Activated T-helper 17 cell treated with anti-CD3 and anti-CD28 coated beads, Interleukin-2, amount 50 U/mL, for 72 hours (primary cell): ENCODE data around the gene PPP2R2D. TPM values are rescaled to one million over a fixed set of nuclear protein-coding genes. Genes with fewer than 3 reads are reported as not detected.

Experiments used
- ATAC-seq: fragments of 150-1000 bp; cut with Tn5 transposase; replicated peaks from 2 replicates; pipeline ENCODE4 v1.10.0; 2021; ENCODE audit warnings: mild to moderate bottlenecking, moderate library complexity
- H3K27ac Mint-ChIP-seq: one replicate; pipeline ENCODE4 v1.8.0; 2022; ENCODE audit warnings: mixed read lengths
- H3K27me3 Mint-ChIP-seq: one replicate; pipeline ENCODE4 v1.8.0; 2022; ENCODE audit warnings: mixed read lengths
- H3K36me3 Mint-ChIP-seq: one replicate; pipeline ENCODE4 v1.8.0; 2022; ENCODE audit warnings: low read depth, mild to moderate bottlenecking, mixed read lengths
- H3K4me1 Mint-ChIP-seq: one replicate; pipeline ENCODE4 v1.8.0; 2022; ENCODE audit warnings: mixed read lengths
- H3K4me3 Mint-ChIP-seq: one replicate; pipeline ENCODE4 v1.8.0; 2022; ENCODE audit warnings: mild to moderate bottlenecking, mixed read lengths
- H3K9me3 Mint-ChIP-seq: one replicate; pipeline ENCODE4 v1.8.0; 2022; ENCODE audit warnings: mixed read lengths
- total RNA-seq, 2 donors: library from RNA; stranded (reverse); gene quantifications; one replicate each; pipeline ENCODE4 v1.2.3, GENCODE V29; 2022

PPP2R2D gene
- total RNA-seq, 2 donors from 2014 or later: 31.6 to 46.4 TPM

DNA sequence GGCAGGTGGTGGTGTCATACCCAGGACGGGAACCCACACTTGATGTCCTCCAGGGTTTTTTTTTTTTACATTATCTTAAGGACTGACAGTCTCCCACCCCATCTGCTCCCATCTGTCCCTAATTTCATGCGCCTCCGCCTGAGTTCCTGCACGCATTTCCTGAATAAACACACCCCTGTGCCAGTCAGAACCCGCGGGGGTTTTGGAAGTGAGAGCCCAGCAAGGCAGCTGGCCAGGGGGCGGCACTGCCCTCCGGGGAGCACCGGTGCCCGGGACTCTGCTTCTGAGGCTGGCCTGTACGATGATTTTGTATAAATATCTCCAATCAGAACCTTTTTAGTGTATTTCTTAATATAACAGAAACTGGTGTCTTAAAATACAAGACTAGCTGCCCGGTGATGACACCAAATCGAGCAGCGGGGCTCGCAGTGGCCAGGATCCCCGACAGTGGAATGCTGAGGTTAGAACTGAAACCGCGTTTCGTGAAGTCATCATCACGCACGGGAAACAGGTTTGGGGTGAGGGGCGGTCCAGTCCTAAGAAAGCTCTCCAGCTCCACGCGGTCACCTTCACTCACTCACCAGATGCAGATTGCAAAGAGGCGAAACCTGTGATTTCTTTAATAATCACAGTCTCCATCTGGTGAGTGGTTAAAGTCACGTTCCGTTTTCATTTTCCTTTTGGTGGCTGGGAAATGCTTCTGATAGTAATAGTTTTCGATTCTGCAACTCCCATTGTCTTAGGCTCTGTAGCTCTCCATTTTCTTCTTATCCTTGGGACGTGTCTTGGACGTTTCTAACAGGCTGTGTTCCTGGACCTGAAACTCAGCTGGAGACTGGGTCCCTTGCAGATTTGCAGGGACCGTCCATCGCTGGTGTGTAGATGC, 61.2 kb downstream of the PPP2R2D start:
- Mint-ChIP-seq H3K27ac (no peak overlapping the region), H3K4me3 (no peak overlapping the region), H3K9me3 (no peaks in the 10 kb centered on the region), H3K27me3 (no peaks in the 10 kb centered on the region), H3K4me1 (peaks cover 20% of the 10 kb centered on the region), H3K36me3 (peaks cover 57% of the 10 kb centered on the region)
- no peak for ATAC-seq

DNA sequence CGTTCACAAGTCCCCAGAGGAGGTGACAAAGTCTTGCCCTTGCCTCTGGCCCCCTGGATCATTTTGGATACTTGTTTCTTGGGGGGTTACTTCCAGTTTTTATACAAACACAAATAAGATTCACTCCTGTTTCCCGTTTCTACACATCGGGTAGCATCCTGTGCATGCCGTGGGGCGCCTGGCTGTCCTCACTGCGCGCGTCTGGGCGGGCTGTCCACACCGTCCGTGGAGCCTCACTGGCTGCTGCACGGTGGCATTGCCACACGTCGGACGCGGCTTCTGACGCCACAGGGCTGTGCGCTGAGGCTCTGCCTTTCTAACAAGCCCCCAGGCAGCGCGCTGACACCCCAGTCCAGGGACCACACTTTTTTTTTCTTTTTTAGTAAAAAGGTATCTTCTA, 62.5 kb downstream of the PPP2R2D start:
- peak overlapping the region; percentile 44 for H3K27ac Mint-ChIP-seq
- H3K27me3 Mint-ChIP-seq: no peaks in the 10 kb centered on the region
- peaks cover 56% of the 10 kb centered on the region for H3K36me3 Mint-ChIP-seq
- peaks cover 20% of the 10 kb centered on the region for H3K4me1 Mint-ChIP-seq
- no peak overlapping the region for H3K4me3 Mint-ChIP-seq
- no peak for ATAC-seq
- H3K9me3 Mint-ChIP-seq: no peaks in the 10 kb centered on the region

DNA sequence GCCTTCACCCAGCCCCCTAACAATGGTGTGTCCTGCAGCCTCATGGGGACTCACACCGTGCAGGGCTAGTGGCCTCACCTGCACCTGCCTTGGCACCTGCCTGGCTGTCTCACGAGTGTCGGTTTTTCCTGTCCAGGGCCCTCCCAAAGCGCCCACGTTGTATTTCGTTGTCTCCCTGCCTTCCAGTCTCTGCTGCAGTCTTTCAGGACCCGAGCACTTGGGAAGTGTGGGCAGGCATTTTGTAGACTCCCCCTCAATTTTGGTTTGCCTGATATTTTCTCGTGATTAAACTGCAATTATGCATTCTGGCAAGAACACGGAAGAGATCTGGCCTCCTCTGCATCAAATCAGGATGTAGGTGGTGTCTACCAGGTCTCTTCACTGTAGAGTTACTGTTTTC, 63.0 kb downstream of the PPP2R2D start:
- H3K4me3 Mint-ChIP-seq: peak overlapping the region; percentile 20
- H3K27ac Mint-ChIP-seq: peak overlapping the region; percentile 44
- peaks cover 22% of the 10 kb centered on the region for H3K4me1 Mint-ChIP-seq
- H3K27me3 Mint-ChIP-seq: no peaks in the 10 kb centered on the region
- peak; percentile 29 for ATAC-seq
- H3K36me3 Mint-ChIP-seq: peaks cover 60% of the 10 kb centered on the region
- H3K9me3 Mint-ChIP-seq: no peaks in the 10 kb centered on the region

DNA sequence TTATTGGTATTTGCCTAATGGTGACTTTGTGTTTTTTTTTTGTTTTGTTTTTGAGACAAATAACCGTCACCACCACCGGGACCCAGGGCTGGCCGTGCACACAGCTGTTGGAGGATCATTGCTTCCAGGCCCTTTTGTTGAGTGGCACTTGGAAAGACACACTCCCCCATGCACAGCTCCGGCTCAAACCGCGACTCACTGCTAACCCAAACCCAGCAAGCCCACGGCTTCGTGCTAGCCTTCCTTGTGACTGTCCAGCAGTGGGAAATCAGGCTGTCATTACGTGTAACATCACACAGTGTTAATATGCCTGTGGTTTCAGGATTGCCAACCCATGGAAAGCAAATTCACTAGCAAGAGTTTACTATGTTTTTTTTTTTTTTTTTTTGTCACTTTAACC, 63.5 kb downstream of the PPP2R2D start:
- ATAC-seq: peak; percentile 12
- Mint-ChIP-seq H3K4me3 (peak overlapping the region; percentile 20), H3K4me1 (peaks cover 25% of the 10 kb centered on the region), H3K9me3 (no peaks in the 10 kb centered on the region), H3K27ac (peak overlapping the region; percentile 64), H3K36me3 (peaks cover 65% of the 10 kb centered on the region), H3K27me3 (no peaks in the 10 kb centered on the region)

DNA sequence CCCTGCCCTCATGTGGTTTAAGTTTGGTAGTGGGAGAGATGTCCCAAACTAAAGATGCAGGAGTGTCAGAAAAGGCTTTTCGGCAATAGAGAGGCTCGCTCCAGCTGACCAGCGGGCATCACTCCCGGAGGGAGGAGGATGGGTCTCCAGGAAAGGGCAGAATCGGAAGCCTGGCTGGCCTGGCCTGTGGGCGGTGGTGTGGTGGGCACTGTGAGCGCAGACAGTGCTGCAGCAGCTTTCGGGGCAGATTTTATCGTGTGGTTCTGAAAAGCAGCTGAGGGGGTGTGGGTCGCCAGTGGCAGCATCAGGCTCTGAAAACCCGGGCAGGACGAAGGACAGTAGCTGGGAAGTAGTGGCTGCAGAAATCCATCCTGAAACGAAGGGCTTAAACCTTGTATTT, 68.1 kb downstream of the PPP2R2D start:
- H3K9me3 Mint-ChIP-seq: no peaks in the 10 kb centered on the region
- peaks cover 38% of the 10 kb centered on the region for H3K4me1 Mint-ChIP-seq
- H3K27me3 Mint-ChIP-seq: no peaks in the 10 kb centered on the region
- peaks cover 98% of the 10 kb centered on the region for H3K36me3 Mint-ChIP-seq
- peak overlapping the region; percentile 22 for H3K27ac Mint-ChIP-seq
- H3K4me3 Mint-ChIP-seq: no peak overlapping the region
- no peak for ATAC-seq

DNA sequence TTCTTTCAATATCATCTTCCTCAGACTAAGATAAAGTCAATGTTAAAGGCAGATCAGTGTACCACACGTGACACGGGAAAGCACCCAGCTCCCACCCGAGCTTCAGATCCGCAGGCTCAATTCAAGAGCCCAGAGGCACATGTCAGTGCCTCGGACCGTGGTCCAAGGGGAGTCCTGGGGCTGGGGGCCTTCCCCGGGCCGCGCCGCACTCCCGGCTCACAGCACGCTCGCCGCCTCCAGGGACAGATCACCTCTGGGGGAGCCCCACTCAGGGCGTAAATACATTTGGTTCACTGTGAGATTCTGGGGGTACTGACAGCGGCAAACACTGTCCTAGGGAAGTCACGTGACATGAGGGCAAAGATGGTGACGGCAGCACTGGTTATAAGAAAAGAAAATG, 70.1 kb downstream of the PPP2R2D start:
- H3K36me3 Mint-ChIP-seq: peaks cover 99% of the 10 kb centered on the region
- H3K27ac Mint-ChIP-seq: no peak overlapping the region
- no peak for ATAC-seq
- H3K4me3 Mint-ChIP-seq: no peak overlapping the region
- H3K4me1 Mint-ChIP-seq: peaks cover 40% of the 10 kb centered on the region
- no peaks in the 10 kb centered on the region for H3K27me3 Mint-ChIP-seq
- H3K9me3 Mint-ChIP-seq: no peaks in the 10 kb centered on the region

DNA sequence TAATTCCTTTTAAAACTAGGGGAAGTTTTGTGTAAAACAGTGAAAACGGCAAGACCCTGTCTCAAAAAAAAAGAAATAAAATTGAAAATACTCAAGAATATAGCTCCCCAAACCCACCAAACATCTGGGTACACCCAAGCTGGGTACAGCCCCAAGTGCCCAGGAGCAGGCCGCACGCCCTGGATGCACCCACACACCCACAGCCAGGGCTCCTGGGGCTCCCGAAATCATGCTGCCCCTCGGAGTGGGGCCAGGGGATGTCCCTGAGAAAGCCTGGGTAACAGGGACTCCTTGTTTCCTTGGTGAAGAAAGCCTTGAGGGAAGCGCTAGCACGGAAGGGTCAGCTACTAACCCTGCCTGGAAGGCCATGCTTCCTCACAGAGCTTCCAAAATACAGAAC, 70.8 kb downstream of the PPP2R2D start:
- Mint-ChIP-seq H3K9me3 (no peaks in the 10 kb centered on the region), H3K4me1 (peaks cover 47% of the 10 kb centered on the region), H3K4me3 (no peak overlapping the region), H3K36me3 (peaks cover 99% of the 10 kb centered on the region), H3K27ac (no peak overlapping the region), H3K27me3 (no peaks in the 10 kb centered on the region)
- no peak for ATAC-seq

DNA sequence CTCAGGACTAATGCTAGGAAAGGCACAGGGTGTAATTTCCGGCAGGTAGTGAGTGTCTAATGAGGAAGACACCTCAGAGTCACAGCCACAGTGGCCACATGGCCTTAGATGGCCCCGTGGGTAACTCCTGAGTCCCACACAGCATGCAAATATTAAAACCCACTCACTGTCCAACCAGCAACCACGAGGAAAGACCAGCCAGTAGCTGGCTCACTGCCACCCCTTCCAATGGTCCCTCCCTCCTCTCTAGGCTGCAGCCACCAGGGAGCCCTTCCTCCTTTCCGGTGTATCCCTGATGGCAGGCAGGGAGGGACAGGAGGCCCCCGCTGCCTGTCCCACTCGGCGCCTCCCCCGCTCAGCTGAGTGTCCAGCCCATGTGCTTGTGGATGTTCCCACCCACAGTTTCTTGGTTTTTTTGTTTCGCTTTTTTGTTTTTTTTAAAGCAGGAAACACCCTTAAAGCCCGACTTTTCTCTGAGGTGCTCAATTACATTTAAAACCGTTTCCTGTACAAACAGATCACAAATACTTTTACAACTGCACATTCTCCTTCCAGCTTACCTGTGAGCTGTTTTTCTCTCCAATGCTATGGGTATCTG, 71.8 kb downstream of the PPP2R2D start:
- peak; percentile 71 for ATAC-seq
- H3K9me3 Mint-ChIP-seq: no peaks in the 10 kb centered on the region
- H3K27ac Mint-ChIP-seq: peak overlapping the region; percentile 82
- peaks cover 49% of the 10 kb centered on the region for H3K4me1 Mint-ChIP-seq
- peaks cover 99% of the 10 kb centered on the region for H3K36me3 Mint-ChIP-seq
- H3K4me3 Mint-ChIP-seq: peak overlapping the region; percentile 94
- H3K27me3 Mint-ChIP-seq: no peaks in the 10 kb centered on the region

DNA sequence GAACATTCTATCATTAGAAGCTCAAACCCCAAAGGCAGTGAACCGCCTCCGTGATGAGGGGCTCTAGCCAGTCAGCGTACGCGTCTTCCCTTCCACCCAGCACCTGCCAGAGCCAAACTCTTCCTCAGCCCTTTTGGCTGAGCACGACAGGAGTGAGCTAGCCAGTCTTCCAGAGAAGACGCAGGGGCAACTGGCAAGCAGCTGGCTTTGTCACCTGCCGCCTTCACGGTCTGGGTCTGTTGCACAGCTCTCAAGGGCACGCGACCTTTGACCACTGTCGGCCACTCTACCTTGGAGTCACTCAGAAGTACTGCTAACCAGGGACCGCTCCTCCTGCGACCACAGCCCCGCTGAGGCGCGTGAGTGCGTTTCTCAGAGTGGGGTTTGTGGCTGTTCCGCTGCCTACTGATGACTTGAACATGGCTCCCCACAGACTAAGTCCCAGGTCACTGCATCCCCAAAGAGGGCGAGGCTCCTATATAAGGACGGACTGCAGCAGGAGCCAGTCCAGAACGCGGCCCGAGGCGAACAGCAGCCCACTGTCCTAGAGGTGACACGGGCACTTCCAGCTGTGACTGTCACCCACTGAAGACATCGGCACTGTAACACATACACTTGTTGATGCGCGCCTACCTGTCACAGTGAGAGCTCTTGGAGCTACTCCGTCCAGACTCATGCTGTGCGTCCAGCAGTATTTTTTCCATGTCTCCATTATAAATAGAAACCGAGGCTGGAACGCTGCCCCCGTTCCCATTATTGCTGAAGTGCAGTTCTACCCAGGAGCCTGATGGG, 72.5 kb downstream of the PPP2R2D start:
- peaks cover 56% of the 10 kb centered on the region for H3K4me1 Mint-ChIP-seq
- no peaks in the 10 kb centered on the region for H3K9me3 Mint-ChIP-seq
- peaks cover 100% of the 10 kb centered on the region for H3K36me3 Mint-ChIP-seq

DNA sequence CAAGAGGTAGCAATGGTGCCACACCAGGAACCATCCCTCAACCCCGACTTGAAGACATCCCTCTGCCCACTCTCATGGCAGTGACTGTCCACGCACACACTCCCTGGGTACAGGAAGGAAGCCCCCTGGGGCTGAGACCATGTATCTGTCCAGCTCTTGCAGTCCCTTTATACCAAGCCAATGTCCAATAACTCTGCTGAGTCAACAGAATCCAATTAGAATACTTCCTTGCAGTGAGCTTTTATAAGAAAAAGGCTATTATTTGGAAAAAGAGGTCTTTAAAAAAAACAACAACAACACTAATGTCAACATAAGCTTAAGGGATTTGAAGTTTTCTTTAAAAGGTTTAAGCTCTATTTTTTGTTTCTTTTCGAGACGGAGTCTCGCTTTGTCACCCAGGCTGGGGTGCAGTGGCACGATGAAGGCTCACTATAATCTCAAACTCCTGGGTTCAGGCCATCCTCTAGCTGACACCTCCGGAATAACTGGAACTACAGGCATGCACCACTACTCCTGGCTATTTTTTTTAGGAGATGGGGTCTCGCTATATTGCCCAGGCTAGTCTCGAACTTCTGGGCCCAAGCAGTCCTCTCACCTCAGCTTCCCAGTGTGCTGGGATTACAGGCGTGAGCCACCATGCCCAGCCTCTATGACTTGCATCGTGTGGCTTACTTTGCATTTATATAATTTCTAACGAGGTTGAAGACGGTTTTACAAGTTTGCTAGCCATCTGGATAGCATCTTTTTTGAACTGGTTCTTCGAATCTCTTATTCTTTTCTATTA, 73.4 kb downstream of the PPP2R2D start:
- peaks cover 100% of the 10 kb centered on the region for H3K36me3 Mint-ChIP-seq
- ATAC-seq: no peak
- H3K9me3 Mint-ChIP-seq: no peaks in the 10 kb centered on the region
- H3K4me3 Mint-ChIP-seq: peak overlapping the region; percentile 94
- H3K4me1 Mint-ChIP-seq: peaks cover 57% of the 10 kb centered on the region
- peak overlapping the region; percentile 82 for H3K27ac Mint-ChIP-seq
- no peaks in the 10 kb centered on the region for H3K27me3 Mint-ChIP-seq

More for the DNA sequence above, 72.5 kb downstream of the PPP2R2D start:
- peak overlapping the region; percentile 82 for H3K27ac Mint-ChIP-seq
- H3K27me3 Mint-ChIP-seq: no peaks in the 10 kb centered on the region
- peak overlapping the region; percentile 94 for H3K4me3 Mint-ChIP-seq
- peak; percentile 9 for ATAC-seq

DNA sequence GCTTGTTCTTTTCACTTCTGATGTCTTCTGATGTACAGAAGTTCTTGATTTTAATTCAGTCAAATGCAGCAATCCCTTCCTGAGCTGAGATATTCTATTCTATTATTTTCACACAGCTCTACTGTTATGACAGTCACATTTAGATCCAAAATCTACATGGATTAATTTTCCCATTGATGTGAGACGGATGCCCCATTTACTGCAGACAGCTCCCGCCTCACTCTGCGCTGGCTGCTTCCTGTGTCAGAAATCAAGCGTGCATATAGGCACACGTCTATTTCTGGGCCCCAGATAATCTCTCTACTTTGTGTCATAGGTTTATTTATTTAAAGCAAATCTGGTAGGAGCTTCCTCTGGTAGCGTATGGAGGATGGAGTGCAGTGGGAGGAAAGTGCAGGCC, 74.2 kb downstream of the PPP2R2D start:
- ATAC-seq: no peak
- Mint-ChIP-seq H3K4me1 (peaks cover 63% of the 10 kb centered on the region), H3K36me3 (peaks cover 100% of the 10 kb centered on the region), H3K27ac (peak overlapping the region; percentile 5), H3K9me3 (no peaks in the 10 kb centered on the region), H3K27me3 (no peaks in the 10 kb centered on the region), H3K4me3 (peak overlapping the region; percentile 94)

DNA sequence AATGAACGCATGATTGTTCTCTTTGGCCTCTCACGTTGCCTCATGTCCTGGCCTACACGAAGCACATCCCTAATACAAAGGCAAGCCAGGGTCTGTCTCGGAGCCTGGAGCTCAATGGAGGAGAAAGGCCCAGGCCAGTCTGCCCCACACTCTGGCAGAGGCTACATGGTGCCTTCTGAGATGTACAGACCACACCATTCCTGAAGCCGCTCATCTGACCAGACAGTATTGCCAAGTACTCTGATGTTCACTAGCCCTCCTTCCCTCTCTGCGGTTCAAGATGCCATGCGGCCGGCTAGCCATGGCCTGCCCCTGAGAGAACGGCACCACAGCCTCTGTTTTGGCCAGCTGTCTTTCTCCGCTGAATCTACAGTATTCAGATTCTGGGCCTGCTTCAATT, 75.0 kb downstream of the PPP2R2D start:
- Mint-ChIP-seq H3K36me3 (peaks cover 100% of the 10 kb centered on the region), H3K27ac (peak overlapping the region; percentile 71), H3K9me3 (no peaks in the 10 kb centered on the region)

DNA sequence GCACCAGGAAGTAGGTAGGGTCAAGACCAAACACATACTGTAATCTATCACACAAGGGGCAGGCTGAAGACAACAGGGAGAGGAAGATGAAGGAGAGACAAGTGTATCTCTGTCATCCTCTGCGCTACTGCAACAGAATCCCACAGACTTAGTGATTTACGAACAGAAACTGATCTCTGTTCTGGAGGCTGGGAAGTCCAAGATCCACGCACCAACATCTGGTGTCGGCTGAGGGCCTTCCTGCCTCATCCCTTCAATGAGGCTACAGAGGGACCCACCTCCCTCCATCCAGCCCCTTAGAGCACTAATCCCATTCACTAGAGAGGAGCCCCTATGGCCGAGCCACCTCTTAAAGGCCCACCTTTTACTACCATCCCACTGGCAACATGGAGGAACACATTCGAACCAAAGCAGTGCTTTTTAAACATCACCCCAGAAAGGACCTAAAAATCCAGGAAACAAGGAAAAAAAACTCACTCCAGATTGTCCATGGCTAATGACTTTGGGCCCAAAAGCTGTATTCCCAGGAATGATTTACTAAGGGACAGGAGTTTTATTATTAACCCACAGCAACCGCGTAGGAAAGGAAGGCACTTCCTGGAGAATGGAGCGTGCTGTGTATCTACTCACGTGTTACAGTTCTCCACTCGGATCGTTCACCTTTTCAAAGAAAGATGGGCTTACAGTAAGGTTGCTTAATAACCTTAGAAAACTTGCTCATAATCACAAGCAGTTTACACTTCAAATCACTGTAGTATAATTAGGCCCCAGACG, 76.7 kb downstream of the PPP2R2D start:
- peak overlapping the region; percentile 94 for H3K4me3 Mint-ChIP-seq
- no peaks in the 10 kb centered on the region for H3K9me3 Mint-ChIP-seq
- peaks cover 95% of the 10 kb centered on the region for H3K36me3 Mint-ChIP-seq
- peaks cover 55% of the 10 kb centered on the region for H3K4me1 Mint-ChIP-seq
- no peaks in the 10 kb centered on the region for H3K27me3 Mint-ChIP-seq
- peak overlapping the region; percentile 58 for H3K27ac Mint-ChIP-seq
- no peak for ATAC-seq

More for the DNA sequence above, 75.0 kb downstream of the PPP2R2D start:
- no peak for ATAC-seq
- no peaks in the 10 kb centered on the region for H3K27me3 Mint-ChIP-seq
- H3K4me1 Mint-ChIP-seq: peaks cover 63% of the 10 kb centered on the region
- peak overlapping the region; percentile 94 for H3K4me3 Mint-ChIP-seq
